ENCODE results near the gene RAB31. TPM values are rescaled to one million over a fixed set of nuclear protein-coding genes. Genes with fewer than 3 reads are reported as not detected.

The RAB31 gene
- total RNA-seq, 1 experiment from 2014 or later: 32.9 TPM

DNA sequence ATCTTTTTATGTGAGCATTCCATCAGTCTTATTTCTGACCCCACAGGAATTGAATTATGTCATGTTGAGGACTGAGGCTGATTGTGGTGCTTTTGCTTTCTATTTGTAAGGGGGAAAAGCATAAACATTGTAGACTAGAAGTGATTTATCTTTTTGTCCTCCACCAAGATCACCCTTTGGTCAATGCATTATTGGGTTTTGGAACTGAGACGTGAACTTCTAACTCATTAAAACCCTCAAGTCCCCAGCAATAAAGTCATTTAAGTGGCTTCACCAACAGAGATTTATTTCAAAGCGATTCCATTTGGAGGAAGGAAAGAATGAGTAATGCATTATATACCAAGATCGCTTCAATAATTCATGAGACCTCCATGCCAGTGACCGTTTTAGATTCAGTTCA lies 102.2 kb downstream of the RAB31 start (continued):
- TF ChIP-seq, protein P1, sequence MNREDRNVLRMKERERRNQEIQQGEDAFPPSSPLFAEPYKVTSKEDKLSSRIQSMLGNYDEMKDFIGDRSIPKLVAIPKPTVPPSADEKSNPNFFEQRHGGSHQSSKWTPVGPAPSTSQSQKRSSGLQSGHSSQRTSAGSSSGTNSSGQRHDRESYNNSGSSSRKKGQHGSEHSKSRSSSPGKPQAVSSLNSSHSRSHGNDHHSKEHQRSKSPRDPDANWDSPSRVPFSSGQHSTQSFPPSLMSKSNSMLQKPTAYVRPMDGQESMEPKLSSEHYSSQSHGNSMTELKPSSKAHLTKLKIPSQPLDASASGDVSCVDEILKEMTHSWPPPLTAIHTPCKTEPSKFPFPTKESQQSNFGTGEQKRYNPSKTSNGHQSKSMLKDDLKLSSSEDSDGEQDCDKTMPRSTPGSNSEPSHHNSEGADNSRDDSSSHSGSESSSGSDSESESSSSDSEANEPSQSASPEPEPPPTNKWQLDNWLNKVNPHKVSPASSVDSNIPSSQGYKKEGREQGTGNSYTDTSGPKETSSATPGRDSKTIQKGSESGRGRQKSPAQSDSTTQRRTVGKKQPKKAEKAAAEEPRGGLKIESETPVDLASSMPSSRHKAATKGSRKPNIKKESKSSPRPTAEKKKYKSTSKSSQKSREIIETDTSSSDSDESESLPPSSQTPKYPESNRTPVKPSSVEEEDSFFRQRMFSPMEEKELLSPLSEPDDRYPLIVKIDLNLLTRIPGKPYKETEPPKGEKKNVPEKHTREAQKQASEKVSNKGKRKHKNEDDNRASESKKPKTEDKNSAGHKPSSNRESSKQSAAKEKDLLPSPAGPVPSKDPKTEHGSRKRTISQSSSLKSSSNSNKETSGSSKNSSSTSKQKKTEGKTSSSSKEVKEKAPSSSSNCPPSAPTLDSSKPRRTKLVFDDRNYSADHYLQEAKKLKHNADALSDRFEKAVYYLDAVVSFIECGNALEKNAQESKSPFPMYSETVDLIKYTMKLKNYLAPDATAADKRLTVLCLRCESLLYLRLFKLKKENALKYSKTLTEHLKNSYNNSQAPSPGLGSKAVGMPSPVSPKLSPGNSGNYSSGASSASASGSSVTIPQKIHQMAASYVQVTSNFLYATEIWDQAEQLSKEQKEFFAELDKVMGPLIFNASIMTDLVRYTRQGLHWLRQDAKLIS (CRISPR knock-in tag; IDR thresholded peaks at IDR 0.05; ENCODE audit: borderline replicate concordance): no peak
- TF ChIP-seq GRHL2 (CRISPR knock-in tag; IDR thresholded peaks at IDR 0.05; ENCODE audit: insufficient replicate concordance, severe bottlenecking) (no peak), TP53 (CRISPR knock-in tag; IDR thresholded peaks at IDR 0.05) (no peak), NR3C1 (CRISPR knock-in tag; conservative IDR thresholded peaks at IDR 0.05; ENCODE audit: low read depth) (no peak), TCF7 (CRISPR knock-in tag; IDR thresholded peaks at IDR 0.05; ENCODE audit: low read depth) (no peak), ATF1 (CRISPR knock-in tag; IDR thresholded peaks at IDR 0.05) (no peak), SOX15 (CRISPR knock-in tag; IDR thresholded peaks at IDR 0.05) (no peak)

DNA sequence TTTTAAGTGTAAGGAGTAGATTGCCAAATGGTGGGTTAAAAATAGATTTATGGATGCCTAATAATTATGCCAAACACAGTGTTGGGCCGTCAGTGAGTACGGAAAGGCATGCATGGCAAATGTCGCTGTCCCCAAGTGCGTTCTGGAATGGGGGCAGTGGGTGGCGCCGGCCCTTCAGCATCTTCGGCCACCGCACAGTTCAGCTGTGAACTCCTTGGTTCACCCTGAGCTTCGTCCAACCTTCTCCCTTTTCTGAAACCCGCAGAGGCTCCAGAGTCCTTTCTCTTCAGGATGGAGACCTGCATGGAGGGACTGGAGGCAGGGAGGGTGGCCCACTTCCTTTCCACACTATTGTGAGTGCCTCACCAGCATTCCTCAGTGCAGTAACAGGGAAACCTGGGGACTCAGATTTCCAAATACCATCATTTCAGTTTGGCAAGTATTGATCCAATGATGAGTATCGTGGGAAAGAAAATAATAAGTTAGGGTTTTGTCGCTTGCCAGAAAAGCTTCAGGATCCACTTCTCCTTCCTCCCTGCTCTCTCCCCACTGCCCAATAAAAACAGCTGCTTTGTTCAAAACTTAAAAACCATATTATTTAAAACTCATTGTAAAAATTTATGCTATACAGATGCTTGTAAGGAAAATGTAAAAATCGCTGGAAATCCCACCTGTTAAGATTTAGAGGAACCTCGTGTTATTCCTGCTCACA lies 103.0 kb downstream of the RAB31 start:
- ChIA-PET CTCF (interaction anchor here (0.7 to 1.7 kb wide), 5 partner anchors 47 to 218 kb away, joined by 3 to 6 read pairs (median 5); no protein-coding TSS in a partner anchor), POLR2A (no interaction called here)
- Mint-ChIP-seq H3K4me3 (no peak overlapping the region), H3K4me1 (peaks cover 55% of the 10 kb centered on the region), H3K27ac (no peak overlapping the region), H3K9me3 (no peaks in the 10 kb centered on the region), H3K27me3 (ENCODE audit: low read depth) (no peaks in the 10 kb centered on the region), H3K36me3 (no peaks in the 10 kb centered on the region)
- ATAC-seq: peak; percentile 43
- peak; percentile 42 for DNase-seq (ENCODE audit: low spot score)
- TF ChIP-seq GTF2I (CRISPR knock-in tag; conservative IDR thresholded peaks at IDR 0.05): no peak
- TF ChIP-seq FOXK1 (CRISPR knock-in tag; IDR thresholded peaks at IDR 0.05): no peak
- TF ChIP-seq SP1 (CRISPR knock-in tag; conservative IDR thresholded peaks at IDR 0.05): no peak
- TF ChIP-seq, protein P2, sequence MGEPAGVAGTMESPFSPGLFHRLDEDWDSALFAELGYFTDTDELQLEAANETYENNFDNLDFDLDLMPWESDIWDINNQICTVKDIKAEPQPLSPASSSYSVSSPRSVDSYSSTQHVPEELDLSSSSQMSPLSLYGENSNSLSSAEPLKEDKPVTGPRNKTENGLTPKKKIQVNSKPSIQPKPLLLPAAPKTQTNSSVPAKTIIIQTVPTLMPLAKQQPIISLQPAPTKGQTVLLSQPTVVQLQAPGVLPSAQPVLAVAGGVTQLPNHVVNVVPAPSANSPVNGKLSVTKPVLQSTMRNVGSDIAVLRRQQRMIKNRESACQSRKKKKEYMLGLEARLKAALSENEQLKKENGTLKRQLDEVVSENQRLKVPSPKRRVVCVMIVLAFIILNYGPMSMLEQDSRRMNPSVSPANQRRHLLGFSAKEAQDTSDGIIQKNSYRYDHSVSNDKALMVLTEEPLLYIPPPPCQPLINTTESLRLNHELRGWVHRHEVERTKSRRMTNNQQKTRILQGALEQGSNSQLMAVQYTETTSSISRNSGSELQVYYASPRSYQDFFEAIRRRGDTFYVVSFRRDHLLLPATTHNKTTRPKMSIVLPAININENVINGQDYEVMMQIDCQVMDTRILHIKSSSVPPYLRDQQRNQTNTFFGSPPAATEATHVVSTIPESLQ (CRISPR knock-in tag; IDR thresholded peaks at IDR 0.05): no peak
- TF ChIP-seq FOXJ3 (CRISPR knock-in tag; IDR thresholded peaks at IDR 0.05; ENCODE audit: borderline replicate concordance): no peak
- TF ChIP-seq, protein P3, sequence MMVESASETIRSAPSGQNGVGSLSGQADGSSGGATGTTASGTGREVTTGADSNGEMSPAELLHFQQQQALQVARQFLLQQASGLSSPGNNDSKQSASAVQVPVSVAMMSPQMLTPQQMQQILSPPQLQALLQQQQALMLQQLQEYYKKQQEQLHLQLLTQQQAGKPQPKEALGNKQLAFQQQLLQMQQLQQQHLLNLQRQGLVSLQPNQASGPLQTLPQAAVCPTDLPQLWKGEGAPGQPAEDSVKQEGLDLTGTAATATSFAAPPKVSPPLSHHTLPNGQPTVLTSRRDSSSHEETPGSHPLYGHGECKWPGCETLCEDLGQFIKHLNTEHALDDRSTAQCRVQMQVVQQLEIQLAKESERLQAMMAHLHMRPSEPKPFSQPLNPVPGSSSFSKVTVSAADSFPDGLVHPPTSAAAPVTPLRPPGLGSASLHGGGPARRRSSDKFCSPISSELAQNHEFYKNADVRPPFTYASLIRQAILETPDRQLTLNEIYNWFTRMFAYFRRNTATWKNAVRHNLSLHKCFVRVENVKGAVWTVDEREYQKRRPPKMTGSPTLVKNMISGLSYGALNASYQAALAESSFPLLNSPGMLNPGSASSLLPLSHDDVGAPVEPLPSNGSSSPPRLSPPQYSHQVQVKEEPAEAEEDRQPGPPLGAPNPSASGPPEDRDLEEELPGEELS (CRISPR knock-in tag; IDR thresholded peaks at IDR 0.05): no peak
- TF ChIP-seq, protein P4, sequence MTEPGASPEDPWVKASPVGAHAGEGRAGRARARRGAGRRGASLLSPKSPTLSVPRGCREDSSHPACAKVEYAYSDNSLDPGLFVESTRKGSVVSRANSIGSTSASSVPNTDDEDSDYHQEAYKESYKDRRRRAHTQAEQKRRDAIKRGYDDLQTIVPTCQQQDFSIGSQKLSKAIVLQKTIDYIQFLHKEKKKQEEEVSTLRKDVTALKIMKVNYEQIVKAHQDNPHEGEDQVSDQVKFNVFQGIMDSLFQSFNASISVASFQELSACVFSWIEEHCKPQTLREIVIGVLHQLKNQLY (CRISPR knock-in tag; IDR thresholded peaks at IDR 0.05): no peak
- TF ChIP-seq, protein P5, sequence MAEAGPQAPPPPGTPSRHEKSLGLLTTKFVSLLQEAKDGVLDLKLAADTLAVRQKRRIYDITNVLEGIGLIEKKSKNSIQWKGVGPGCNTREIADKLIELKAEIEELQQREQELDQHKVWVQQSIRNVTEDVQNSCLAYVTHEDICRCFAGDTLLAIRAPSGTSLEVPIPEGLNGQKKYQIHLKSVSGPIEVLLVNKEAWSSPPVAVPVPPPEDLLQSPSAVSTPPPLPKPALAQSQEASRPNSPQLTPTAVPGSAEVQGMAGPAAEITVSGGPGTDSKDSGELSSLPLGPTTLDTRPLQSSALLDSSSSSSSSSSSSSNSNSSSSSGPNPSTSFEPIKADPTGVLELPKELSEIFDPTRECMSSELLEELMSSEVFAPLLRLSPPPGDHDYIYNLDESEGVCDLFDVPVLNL (CRISPR knock-in tag; IDR thresholded peaks at IDR 0.05; ENCODE audit: borderline replicate concordance, low read depth): no peak
- TF ChIP-seq KAT7 (CRISPR knock-in tag; IDR thresholded peaks at IDR 0.05; ENCODE audit: borderline replicate concordance): no peak
- TF ChIP-seq NR2C2 (CRISPR knock-in tag; IDR thresholded peaks at IDR 0.05): no peak

Data from WTC11 (cell line).